H9 (cell line): ENCODE measurements around the gene GTF2A1. TPM values are rescaled to one million over a fixed set of nuclear protein-coding genes. Genes with fewer than 3 reads are reported as not detected.

Experiments
- DNase-seq: peaks from one replicate; pipeline ENCODE4 v3.0.0-alpha.2; 2017
- H2AFZ ChIP-seq: one replicate; pipeline ENCODE4 v1.6.1; 2013; ENCODE audit warnings: mild to moderate bottlenecking, low read length, control low read depth, moderate library complexity
- H2AK5ac ChIP-seq: 2 replicates; pipeline ENCODE4 v1.6.1; 2013; ENCODE audit warnings: low read length, control low read depth, mixed read lengths; ENCODE audit not compliant: insufficient read length
- H2BK120ac ChIP-seq: one replicate; pipeline ENCODE4 v1.6.1; 2013; ENCODE audit warnings: low read depth, mild to moderate bottlenecking, low read length, control low read depth, inconsistent platforms; ENCODE audit not compliant: poor library complexity, severe bottlenecking
- H2BK12ac ChIP-seq: 2 replicates; pipeline ENCODE4 v1.6.1; 2013; ENCODE audit warnings: low read length, control low read depth, mixed read lengths, low read depth; ENCODE audit not compliant: insufficient read length
- H2BK15ac ChIP-seq: 2 replicates; pipeline ENCODE4 v1.6.1; 2013; ENCODE audit warnings: low read depth, low read length, control low read depth
- H2BK20ac ChIP-seq: one replicate; pipeline ENCODE4 v1.6.1; 2013; ENCODE audit warnings: low read depth, mild to moderate bottlenecking, low read length, control low read depth, inconsistent platforms; ENCODE audit not compliant: poor library complexity, severe bottlenecking
- H2BK5ac ChIP-seq: 2 replicates; pipeline ENCODE4 v1.6.1; 2013; ENCODE audit warnings: low read length, control low read depth, mixed read lengths; ENCODE audit not compliant: insufficient read length
- H3K14ac ChIP-seq: 2 replicates; pipeline ENCODE4 v1.6.1; 2013; ENCODE audit warnings: low read length, control low read depth; ENCODE audit not compliant: insufficient read depth
- H3K18ac ChIP-seq: 2 replicates; pipeline ENCODE4 v1.6.1; 2013; ENCODE audit warnings: low read depth, mild to moderate bottlenecking, mixed read lengths, low read length, control low read depth; ENCODE audit not compliant: insufficient read length
- H3K23ac ChIP-seq: 2 replicates; pipeline ENCODE4 v1.6.1; 2013; ENCODE audit warnings: low read length, control low read depth, mixed read lengths, low read depth; ENCODE audit not compliant: insufficient read length
- H3K23me2 ChIP-seq: 2 replicates; pipeline ENCODE4 v1.6.1; 2013; ENCODE audit warnings: low read depth, mild to moderate bottlenecking, mixed read lengths, low read length, control low read depth; ENCODE audit not compliant: insufficient read length, poor library complexity, severe bottlenecking
- H3K27ac ChIP-seq: 2 replicates; pipeline ENCODE4 v1.5.1; 2013; ENCODE audit warnings: low read length, control low read depth, mixed read lengths, low read depth; ENCODE audit not compliant: insufficient read length
- H3K27me3 ChIP-seq: 2 replicates; pipeline ENCODE4 v1.6.1; 2013; ENCODE audit warnings: low read length, control low read depth, inconsistent platforms; ENCODE audit not compliant: insufficient read depth
- H3K4ac ChIP-seq: 2 replicates; pipeline ENCODE4 v1.6.1; 2013; ENCODE audit warnings: low read depth, mild to moderate bottlenecking, control low read depth, inconsistent platforms, low read length, moderate library complexity
- H3K4me1 ChIP-seq: 2 replicates; pipeline ENCODE4 v1.6.1; 2013; ENCODE audit warnings: low read length, control low read depth, inconsistent platforms; ENCODE audit not compliant: insufficient read depth
- H3K4me2 ChIP-seq: 2 replicates; pipeline ENCODE4 v1.6.1; 2013; ENCODE audit warnings: low read length, control low read depth, mixed read lengths; ENCODE audit not compliant: insufficient read length, insufficient read depth
- H3K56ac ChIP-seq: 2 replicates; pipeline ENCODE4 v1.6.1; 2013; ENCODE audit warnings: low read depth, mild to moderate bottlenecking, mixed read lengths, low read length, control low read depth; ENCODE audit not compliant: insufficient read length
- H3K79me1 ChIP-seq: 2 replicates; pipeline ENCODE4 v1.6.1; 2013; ENCODE audit warnings: low read depth, mild to moderate bottlenecking, moderate library complexity, low read length, control low read depth, inconsistent platforms; ENCODE audit not compliant: insufficient read depth, poor library complexity, severe bottlenecking
- H3K79me2 ChIP-seq: 2 replicates; pipeline ENCODE4 v1.6.1; 2013; ENCODE audit warnings: low read length, control low read depth, inconsistent platforms; ENCODE audit not compliant: insufficient read depth
- H3K9ac ChIP-seq: 2 replicates; pipeline ENCODE4 v1.6.1; 2013; ENCODE audit warnings: low read length, control low read depth, mixed read lengths; ENCODE audit not compliant: insufficient read length; ENCODE audit errors: extremely low read depth
- H3K9me3 ChIP-seq: one replicate; pipeline ENCODE4 v1.6.1; 2013; ENCODE audit warnings: low read depth, low read length, inconsistent platforms; ENCODE audit not compliant: control insufficient read depth
- H3T11ph ChIP-seq: one replicate; pipeline ENCODE4 v1.6.1; 2013; ENCODE audit warnings: mild to moderate bottlenecking, low read length, control low read depth, inconsistent platforms
- H4K20me1 ChIP-seq: one replicate; pipeline ENCODE4 v1.6.1; 2013; ENCODE audit not compliant: control insufficient read depth, insufficient read length, insufficient read depth
- H4K5ac ChIP-seq: 2 replicates; pipeline ENCODE4 v1.6.1; 2013; ENCODE audit warnings: low read depth, mild to moderate bottlenecking, mixed read lengths, low read length, control low read depth; ENCODE audit not compliant: insufficient read length
- H4K8ac ChIP-seq: replicated peaks from 2 replicates; pipeline ENCODE4 v1.6.1; 2013; ENCODE audit warnings: low read length, control low read depth, mixed read lengths, low read depth; ENCODE audit not compliant: insufficient read length
- H4K91ac ChIP-seq: 2 replicates; pipeline ENCODE4 v1.6.1; 2013; ENCODE audit warnings: low read depth, mild to moderate bottlenecking, moderate library complexity, mixed read lengths, low read length, control low read depth; ENCODE audit not compliant: insufficient read length
- H3K27ac Mint-ChIP-seq, 3 experiments: 2 replicates in 2 of 3; 3 replicates in 1 of 3; pipeline ENCODE4 v1.8.0; 2020 to 2021; ENCODE audit warnings: mixed read lengths in 3 of 3, mild to moderate bottlenecking in 1 of 3, moderate library complexity in 1 of 3
- H3K27me3 Mint-ChIP-seq: 2 replicates; pipeline ENCODE4 v1.8.0; 2021; ENCODE audit warnings: low read depth, mild to moderate bottlenecking, moderate library complexity, mixed read lengths
- H3K36me3 Mint-ChIP-seq, 3 experiments: 2 replicates in 2 of 3; 3 replicates in 1 of 3; pipeline ENCODE4 v1.8.0; 2020 to 2021; ENCODE audit warnings: low read depth in 3 of 3, mixed read lengths in 3 of 3; ENCODE audit not compliant: insufficient read depth in 1 of 3
- H3K4me1 Mint-ChIP-seq, 2 experiments: 2 replicates each; pipeline ENCODE4 v1.8.0; 2020; ENCODE audit warnings: mixed read lengths in 2 of 2
- H3K4me3 Mint-ChIP-seq, 2 experiments: 2 replicates in 1 of 2; 3 replicates in 1 of 2; pipeline ENCODE4 v1.8.0; 2020 to 2021; ENCODE audit warnings: mild to moderate bottlenecking in 2 of 2, mixed read lengths in 2 of 2, moderate library complexity in 1 of 2
- H3K9me3 Mint-ChIP-seq, 2 experiments: 2 replicates in 1 of 2; 3 replicates in 1 of 2; pipeline ENCODE4 v1.8.0; 2020; ENCODE audit warnings: mild to moderate bottlenecking in 2 of 2, mixed read lengths in 2 of 2, moderate library complexity in 1 of 2
- WGBS: extraction: QIAGEN DNeasy Blood & Tissue Kit; methylation state at CpG from one replicate; pipeline ENCODE4 v1.1.7; 2013; ENCODE audit warnings: missing lambda C conversion rate, low lambda C conversion rate, mixed read lengths; ENCODE audit not compliant: insufficient read length; ENCODE audit errors: extremely low coverage; 5-methylcytosine and 5-hydroxymethylcytosine counted together
- total RNA-seq: library from RNA; stranded (reverse); gene quantifications from 2 replicates; pipeline ENCODE4 v1.2.1, GENCODE V29; 2021
- TF ChIP-seq, protein P1 (sequence below): fragments of 200-600 bp; sonication (generic); conservative IDR thresholded peaks from 3 replicates; pipeline ENCODE4 v1.8.0; 2021; ENCODE audit warnings: antibody characterized with exemption, mild to moderate bottlenecking

GTF2A1 gene
- total RNA-seq, 1 experiment from 2014 or later = 43.0 TPM

DNA sequence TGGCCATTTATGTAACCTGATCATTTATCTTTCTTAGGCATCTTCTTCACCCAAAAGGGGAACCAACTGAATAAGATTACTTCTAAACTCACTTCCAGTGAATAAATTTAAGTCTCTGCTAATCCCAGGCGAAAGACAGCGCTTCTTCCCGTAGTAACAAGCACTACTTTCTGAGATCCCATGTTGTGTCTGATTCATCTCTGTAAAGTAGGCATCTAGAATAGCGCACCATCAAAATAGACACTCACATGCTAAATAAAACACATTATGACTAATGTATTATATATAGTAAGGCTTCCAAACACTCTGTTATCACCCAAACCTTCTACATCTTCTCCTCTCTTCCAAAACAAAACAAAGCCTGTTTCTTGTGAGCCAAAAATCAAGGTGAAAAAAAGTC, 15.1 kb downstream of the GTF2A1 start:
- H2BK15ac ChIP-seq = no peak overlapping the region
- H3K23ac ChIP-seq = no peak overlapping the region
- Mint-ChIP-seq H3K4me1 (peaks cover 21 to 23% of the 10 kb centered on the region in 2 experiments), H3K27me3 (no peaks in the 10 kb centered on the region), H3K4me3 (no peak overlapping the region), H3K9me3 (no peaks in the 10 kb centered on the region), H3K36me3 (peaks cover 38 to 71% (median 62%) of the 10 kb centered on the region in 3 experiments; a peak in 6 of 7 replicates), H3K27ac (no peak overlapping the region)
- no peaks in the 10 kb centered on the region for H3K9me3 ChIP-seq
- H4K20me1 ChIP-seq = no peaks in the 10 kb centered on the region
- H3K4me2 ChIP-seq = no peak overlapping the region
- H4K8ac ChIP-seq = no peak overlapping the region
- no peak overlapping the region for H3K56ac ChIP-seq
- H2BK5ac ChIP-seq = no peak overlapping the region
- peaks cover 9% of the 10 kb centered on the region for H3K79me1 ChIP-seq
- H3K9ac ChIP-seq = no peak overlapping the region
- TF ChIP-seq, protein P1, sequence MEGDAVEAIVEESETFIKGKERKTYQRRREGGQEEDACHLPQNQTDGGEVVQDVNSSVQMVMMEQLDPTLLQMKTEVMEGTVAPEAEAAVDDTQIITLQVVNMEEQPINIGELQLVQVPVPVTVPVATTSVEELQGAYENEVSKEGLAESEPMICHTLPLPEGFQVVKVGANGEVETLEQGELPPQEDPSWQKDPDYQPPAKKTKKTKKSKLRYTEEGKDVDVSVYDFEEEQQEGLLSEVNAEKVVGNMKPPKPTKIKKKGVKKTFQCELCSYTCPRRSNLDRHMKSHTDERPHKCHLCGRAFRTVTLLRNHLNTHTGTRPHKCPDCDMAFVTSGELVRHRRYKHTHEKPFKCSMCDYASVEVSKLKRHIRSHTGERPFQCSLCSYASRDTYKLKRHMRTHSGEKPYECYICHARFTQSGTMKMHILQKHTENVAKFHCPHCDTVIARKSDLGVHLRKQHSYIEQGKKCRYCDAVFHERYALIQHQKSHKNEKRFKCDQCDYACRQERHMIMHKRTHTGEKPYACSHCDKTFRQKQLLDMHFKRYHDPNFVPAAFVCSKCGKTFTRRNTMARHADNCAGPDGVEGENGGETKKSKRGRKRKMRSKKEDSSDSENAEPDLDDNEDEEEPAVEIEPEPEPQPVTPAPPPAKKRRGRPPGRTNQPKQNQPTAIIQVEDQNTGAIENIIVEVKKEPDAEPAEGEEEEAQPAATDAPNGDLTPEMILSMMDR = no peak
- no peak overlapping the region for H3K4ac ChIP-seq
- H2AFZ ChIP-seq = no peak overlapping the region
- H3K23me2 ChIP-seq = no peaks in the 10 kb centered on the region
- H2BK20ac ChIP-seq = no peak overlapping the region
- H4K5ac ChIP-seq = no peak overlapping the region
- no peak for DNase-seq
- no peak overlapping the region for H3K18ac ChIP-seq
- no peak overlapping the region for H3K27ac ChIP-seq
- H2BK120ac ChIP-seq = no peak overlapping the region
- no CpG with 5 or more reads among the region's 4 CpGs for whole genome bisulfite sequencing
- H4K91ac ChIP-seq = no peak overlapping the region
- no peaks in the 10 kb centered on the region for H3K4me1 ChIP-seq
- H2BK12ac ChIP-seq = no peak overlapping the region
- H3K14ac ChIP-seq = no peak overlapping the region
- H3K27me3 ChIP-seq = no peaks in the 10 kb centered on the region
- H3K79me2 ChIP-seq = peaks cover 6% of the 10 kb centered on the region; the same call in 1 of the 2 replicates
- H2AK5ac ChIP-seq = no peak overlapping the region
- no peak overlapping the region for H3T11ph ChIP-seq
